PC-3 (cell line): Measurements from ENCODE around the gene HEMGN.

Experiments
- EZH2 ChIP-seq: fragments of 300-600 bp; sonication (generic); IDR thresholded peaks from one replicate; pipeline ENCODE4 v1.6.1; 2017; ENCODE audit warnings: antibody characterized with exemption, mild to moderate bottlenecking, low read length; ENCODE audit not compliant: unreplicated experiment
- EZH2phosphoT487 ChIP-seq: fragments of 300-600 bp; sonication (generic); IDR thresholded peaks from 2 replicates; pipeline ENCODE4 v1.6.1; 2018; ENCODE audit warnings: mild to moderate bottlenecking, antibody characterized with exemption, low read length, borderline replicate concordance
- TF ChIP-seq, protein P1 (sequence below): fragments of 300-600 bp; sonication (generic); conservative IDR thresholded peaks from 2 replicates; pipeline ENCODE4 v1.5.1; 2017; ENCODE audit warnings: antibody characterized with exemption, low read depth, mild to moderate bottlenecking, low read length

DNA sequence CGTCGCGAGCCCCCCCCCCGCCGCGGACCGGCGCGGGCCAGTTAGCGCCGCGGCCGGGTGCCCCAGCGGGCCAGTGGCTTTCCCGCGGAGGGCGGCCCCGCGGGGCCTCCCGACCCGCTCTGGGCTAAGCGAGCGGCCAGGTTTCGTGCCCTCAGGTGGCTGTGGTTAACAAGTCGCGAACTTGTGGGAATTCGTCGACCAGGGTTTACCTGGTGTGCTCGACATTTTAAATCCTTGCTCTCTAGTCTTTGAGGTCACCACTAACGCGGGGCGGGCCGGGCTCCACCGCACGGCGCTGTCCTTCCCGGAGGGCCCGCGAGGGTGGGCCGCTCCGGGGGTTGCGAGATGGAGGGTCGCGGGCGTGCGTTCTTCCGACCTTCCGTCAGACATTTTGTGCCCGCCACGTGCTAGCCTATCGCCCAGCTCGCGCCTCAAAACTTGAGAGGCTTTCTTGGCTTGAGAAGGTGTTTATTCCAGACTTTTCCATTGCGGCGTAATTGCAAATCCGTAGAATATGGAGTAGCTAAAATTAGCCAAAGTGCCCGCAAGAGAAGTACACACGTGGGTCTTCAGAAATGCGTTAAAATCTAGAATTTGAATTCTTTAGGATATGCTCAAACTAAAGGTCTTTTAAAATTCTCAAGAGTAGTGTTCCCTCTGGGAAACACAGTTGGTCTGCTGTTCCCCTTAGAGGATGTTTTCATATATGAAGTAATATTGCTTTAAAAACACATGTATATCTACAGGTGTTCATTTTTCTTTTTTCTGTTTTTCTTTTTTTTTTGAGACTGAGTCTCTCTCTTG is 47.3 kb upstream of the HEMGN start:
- TF ChIP-seq, protein P1, sequence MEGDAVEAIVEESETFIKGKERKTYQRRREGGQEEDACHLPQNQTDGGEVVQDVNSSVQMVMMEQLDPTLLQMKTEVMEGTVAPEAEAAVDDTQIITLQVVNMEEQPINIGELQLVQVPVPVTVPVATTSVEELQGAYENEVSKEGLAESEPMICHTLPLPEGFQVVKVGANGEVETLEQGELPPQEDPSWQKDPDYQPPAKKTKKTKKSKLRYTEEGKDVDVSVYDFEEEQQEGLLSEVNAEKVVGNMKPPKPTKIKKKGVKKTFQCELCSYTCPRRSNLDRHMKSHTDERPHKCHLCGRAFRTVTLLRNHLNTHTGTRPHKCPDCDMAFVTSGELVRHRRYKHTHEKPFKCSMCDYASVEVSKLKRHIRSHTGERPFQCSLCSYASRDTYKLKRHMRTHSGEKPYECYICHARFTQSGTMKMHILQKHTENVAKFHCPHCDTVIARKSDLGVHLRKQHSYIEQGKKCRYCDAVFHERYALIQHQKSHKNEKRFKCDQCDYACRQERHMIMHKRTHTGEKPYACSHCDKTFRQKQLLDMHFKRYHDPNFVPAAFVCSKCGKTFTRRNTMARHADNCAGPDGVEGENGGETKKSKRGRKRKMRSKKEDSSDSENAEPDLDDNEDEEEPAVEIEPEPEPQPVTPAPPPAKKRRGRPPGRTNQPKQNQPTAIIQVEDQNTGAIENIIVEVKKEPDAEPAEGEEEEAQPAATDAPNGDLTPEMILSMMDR = no peak
- TF ChIP-seq EZH2 = no peak
- TF ChIP-seq EZH2phosphoT487 = no peak; the same call in 1 of the 2 replicates
